HG02588 (cell line): ENCODE results near the gene DUSP3.

ENCODE experiments used
- ATAC-seq: cut with Tn5 transposase; IDR thresholded peaks from one replicate; pipeline ENCODE4 v1.9.1; 2021; ENCODE audit warnings: mild to moderate bottlenecking, moderate library complexity; ENCODE audit not compliant: unreplicated experiment

The DUSP3 gene

GRCh38 chr17:43737722-43738121 lies 41.1 kb downstream of the DUSP3 start:
- no peak for ATAC-seq

DNA sequence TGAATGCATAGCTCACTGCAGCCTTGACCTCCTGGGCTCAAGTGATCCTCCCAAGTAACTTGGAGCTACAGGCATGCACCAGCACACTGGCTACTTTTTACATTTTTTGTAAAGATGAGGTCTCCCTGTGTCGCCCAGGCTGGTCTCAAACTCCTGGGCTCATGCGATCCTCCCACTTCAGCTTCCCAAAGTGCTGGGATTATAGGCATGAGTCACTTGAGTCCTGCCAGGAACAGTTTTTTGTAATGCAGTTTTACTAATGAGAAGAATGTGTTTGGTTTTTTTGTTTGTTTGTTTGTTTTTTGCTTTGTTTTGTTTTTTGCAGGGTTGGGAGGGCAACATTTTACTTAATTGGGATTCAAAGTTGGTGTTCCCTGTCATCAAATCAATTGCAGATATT lies 42.4 kb downstream of the DUSP3 start:
- no peak for ATAC-seq

DNA sequence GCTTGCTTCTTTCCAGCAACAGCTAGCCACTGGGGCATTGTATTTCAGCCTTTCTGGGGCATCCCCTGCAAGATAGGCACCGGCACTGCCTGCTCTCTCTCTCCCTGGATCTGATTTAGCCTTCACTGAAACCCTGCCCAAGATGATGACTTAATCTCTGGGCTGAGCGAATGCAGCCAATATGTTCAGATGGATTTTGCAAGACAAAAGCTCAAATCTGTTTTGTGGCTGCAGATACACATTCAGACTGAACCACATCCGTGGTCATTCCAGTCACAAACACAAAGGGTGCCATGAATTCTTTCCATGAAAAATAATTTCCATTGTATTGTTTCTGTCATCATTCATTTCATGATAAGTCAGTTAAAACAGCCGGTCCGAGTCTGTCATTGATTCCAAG lies 44.4 kb downstream of the DUSP3 start:
- ATAC-seq = no peak

- ATAC-seq = no peak
These were observed 44.8 kb downstream of the DUSP3 start for GRCh38 chr17:43733956-43734355.

GRCh38 chr17:43732958-43733357 lies 45.8 kb downstream of the DUSP3 start:
- ATAC-seq = no peak

DNA sequence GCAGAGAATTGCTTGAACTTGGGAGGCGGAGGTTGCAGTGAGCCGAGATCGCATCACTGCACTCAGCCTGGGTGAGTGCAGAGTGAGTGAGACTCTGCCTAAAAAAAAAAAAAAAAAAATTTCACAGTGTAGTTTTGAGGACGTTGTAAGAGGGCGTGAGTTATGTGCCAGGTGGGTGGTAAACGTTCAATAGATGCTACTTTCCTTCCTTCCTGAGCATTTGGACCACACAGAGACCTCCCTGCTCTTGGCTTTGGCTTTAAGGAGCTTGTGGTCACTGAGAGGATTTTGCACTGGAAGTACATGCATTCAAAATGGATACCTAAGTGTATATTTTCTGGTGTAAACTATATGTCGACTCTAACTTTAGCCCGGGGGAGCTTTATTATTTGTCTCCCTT lies 50.7 kb downstream of the DUSP3 start:
- ATAC-seq = no peak

DNA sequence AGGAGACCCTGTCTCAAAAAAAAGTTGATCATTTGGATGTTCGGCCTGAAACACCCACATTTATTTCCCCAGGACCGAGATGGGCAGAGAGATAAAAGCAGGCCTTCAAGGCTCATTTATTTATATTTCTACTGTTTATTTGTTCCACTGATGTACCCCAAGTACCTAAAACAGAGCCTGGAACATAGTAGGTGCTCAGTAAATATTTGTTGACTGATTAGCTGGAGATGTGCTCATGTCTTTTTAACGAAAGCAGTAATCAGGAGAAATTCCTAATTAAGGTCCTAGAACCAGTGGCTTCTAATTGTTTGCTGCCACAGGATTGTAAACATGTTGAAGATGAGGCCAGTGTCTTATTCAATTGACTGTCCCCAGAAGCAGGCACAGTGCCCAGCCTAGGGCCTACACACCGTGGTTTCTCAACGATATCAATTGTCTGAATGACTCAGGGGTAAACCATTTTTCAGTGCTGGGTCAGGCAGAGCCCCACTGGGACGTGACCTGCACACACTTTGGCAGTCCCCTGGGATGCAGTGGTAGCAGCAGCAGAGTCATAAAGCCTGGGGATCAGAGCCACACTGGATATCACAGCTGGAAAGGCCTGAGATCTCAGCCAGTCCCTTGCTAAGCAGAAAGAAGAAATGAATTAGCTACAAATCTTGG lies 54.9 kb downstream of the DUSP3 start:
- ATAC-seq = no peak

- ATAC-seq = no peak
These were observed 55.7 kb downstream of the DUSP3 start for GRCh38 chr17:43722870-43723665.

DNA sequence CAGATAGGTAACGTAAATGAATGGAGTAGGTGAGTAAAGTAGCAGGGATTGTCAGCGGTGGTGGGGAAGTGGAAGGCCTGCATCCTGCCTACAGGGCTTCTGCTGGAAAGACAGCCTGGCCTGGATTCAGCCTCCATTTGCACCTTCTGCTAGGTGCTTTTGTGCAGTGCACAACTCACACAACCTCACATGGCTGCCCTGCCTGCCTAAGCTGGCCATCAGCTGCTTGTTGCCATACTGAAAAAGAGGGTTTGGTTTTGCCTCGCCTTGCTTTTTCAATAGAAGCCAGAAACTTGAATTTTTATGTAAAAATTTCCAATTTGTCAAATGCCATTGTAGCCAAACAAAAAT lies 56.5 kb downstream of the DUSP3 start:
- ATAC-seq = no peak

GRCh38 chr17:43721537-43722268 lies 57.1 kb downstream of the DUSP3 start:
- ATAC-seq = no peak

DNA sequence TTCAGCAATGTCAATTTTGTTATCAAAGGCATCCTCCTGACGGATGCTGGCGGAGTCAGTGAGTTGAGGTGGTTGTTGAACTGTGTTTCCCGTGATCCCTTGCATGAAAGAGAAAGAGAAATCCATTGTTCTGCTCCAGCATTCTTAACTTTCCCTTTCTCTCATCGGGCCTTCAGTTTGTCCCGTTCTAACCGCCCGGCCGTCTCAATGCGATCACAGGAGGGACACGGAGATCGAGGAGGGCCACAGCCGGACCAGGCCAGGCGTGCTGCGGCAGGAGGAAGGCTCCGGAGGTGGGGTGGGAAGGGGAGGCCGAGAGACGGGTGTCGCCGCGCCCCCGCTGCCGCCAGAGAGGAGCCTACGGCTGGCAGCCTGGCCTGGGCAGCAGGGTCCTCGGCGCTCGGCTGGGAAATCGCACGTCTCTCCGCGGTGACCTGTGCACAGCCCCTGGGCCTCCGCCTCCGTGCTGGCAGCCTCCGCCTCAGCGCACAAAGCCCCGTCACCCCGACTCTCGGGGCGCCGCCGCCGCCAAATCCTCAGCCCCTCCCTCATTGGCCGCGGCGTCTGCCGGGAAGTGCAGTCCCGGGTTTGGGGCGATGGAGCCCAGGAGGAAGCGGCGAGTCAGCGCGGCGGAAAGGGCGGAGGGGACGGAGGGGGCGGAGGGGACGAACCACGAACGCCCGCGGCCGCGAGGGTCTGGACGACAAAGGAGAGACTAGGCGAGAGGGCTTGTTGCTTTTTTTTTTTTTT lies 58.3 kb downstream of the DUSP3 start:
- no peak for ATAC-seq

DNA sequence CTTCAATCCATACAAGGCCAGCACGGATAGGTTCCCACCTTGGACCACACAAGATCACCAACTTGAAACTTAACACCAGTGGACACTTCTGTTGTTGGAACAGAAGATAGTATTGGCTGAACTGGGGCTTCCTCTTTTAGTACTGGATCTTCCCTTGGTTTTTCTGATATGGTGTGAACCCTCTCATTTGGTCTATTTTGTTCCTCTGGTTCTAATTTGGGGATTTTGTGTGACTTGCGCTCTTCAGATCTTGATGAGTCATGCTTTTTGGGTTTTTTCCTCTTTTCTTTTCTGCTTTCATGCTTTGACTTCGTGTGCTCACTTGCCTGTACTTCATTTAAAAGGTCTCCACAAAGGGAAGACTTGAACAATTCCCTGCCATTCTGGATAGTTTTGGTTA lies 59.2 kb downstream of the DUSP3 start:
- no peak for ATAC-seq

DNA sequence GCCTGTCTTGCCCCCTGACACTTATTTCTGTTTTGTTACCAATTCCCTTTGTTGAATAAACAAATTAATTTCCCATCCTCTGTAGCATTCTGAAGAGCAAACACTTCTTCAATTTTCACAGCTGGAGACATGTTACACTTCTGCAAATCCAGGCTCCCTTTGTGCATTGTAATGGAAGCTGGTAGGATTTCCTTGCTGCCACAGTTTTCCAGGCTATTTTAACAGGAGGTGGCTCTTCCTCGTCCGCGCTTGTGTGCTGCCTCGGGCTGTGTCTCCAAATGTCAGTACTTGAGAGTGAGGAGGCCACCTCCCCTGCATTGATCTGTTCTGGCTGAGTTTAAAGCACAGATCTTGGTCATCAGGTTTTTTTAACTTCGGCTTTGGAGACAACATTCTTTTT lies 60.2 kb downstream of the DUSP3 start:
- ATAC-seq = no peak

DNA sequence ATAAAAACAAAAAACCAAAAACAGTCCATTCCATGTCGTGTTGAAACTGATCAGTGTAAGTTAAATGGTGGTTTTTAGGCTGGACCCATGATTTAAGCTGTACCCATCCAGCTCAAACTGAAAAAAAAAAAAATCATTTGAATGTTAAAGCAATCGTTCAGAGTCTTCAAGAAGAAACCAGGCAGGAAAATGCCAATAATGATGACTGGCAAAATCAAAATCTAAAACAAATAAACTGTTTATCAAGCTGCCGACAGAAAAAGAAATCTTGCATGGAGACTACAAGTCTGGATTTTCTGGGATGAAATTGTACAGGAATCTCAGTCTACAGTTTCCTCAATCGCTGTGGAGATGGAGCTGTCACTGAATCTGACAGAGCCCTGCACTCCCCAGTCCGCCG lies 60.9 kb downstream of the DUSP3 start:
- no peak for ATAC-seq
